Upper lobe of left lung (tissue), 4 donors: ENCODE data around the gene GABRA1.

Experiments
- POLR2A ChIP-seq, 4 donors: fragments of 450-650 bp; IDR thresholded peaks; one replicate each; pipeline ENCODE4 v1.5.1; 2016 to 2017; ENCODE audit warnings: antibody characterized with exemption in 4 of 4, mild to moderate bottlenecking in 2 of 4
- TF ChIP-seq, protein P1 (sequence below), 6 experiments: fragments of 450-650 bp in 4 of 6; fragments of 200-600 bp in 2 of 6; sonication (generic) in 2 of 6; IDR thresholded peaks; one replicate each; pipeline ENCODE4 v1.5.1; 2016 to 2019; ENCODE audit warnings: antibody characterized with exemption in 6 of 6

DNA sequence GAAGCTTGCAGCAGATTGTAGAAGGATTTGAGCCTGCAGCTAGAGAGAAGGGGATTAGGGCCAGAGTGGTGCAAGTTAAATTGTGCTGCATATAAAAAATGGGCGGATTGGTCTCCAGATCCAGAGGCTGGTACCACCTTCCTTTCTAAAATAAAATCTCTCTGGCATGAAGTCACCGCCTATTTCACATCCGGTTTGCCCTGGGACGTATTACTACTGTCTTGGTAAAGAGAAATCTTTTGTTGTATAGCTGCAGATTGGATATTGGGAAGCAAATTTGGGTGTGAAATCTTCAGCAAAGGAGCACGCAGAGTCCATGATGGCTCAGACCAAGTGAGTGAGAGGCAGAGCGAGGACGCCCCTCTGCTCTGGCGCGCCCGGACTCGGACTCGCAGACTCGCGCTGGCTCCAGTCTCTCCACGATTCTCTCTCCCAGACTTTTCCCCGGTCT is at the start of gene GABRA1:
- TF ChIP-seq POLR2A (IDR thresholded peaks at IDR 0.05), result no peak
- TF ChIP-seq, protein P1, sequence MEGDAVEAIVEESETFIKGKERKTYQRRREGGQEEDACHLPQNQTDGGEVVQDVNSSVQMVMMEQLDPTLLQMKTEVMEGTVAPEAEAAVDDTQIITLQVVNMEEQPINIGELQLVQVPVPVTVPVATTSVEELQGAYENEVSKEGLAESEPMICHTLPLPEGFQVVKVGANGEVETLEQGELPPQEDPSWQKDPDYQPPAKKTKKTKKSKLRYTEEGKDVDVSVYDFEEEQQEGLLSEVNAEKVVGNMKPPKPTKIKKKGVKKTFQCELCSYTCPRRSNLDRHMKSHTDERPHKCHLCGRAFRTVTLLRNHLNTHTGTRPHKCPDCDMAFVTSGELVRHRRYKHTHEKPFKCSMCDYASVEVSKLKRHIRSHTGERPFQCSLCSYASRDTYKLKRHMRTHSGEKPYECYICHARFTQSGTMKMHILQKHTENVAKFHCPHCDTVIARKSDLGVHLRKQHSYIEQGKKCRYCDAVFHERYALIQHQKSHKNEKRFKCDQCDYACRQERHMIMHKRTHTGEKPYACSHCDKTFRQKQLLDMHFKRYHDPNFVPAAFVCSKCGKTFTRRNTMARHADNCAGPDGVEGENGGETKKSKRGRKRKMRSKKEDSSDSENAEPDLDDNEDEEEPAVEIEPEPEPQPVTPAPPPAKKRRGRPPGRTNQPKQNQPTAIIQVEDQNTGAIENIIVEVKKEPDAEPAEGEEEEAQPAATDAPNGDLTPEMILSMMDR (IDR thresholded peaks at IDR 0.05), result no peak
